ENCODE data around the gene YBX1. TPM values are rescaled to one million over a fixed set of nuclear protein-coding genes. Genes with fewer than 3 reads are reported as not detected.

YBX1 gene
- total RNA-seq, 5 donors from 2014 or later (not counting 1 experiment from before 2014, with no cell fraction given): 274 to 340 (median 307) TPM

DNA sequence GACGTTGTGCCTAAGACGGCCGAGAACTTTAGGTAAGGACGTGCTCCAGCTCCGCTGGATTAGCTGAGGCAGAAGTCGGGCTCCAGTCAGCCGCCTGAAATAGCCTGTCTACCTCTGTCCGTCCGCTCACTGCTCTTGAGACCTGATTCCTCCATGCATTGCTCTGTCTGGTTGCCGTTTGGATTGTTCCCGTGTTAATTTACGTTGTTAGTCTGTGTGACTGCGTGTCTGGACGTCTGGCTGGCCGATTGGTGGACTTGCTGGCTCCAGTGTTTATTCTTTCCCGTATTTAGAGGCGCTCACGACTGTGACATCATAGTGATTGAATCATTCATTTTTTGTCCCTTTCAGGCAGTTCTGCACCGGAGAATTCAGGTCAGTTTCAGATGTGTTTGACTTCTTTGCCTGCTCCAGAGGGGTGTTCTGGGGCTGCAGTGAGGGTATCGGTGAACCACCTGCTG is 23.3 kb upstream of the YBX1 start:
- Histone ChIP-seq H3K4me1 (ENCODE audit: control insufficient read depth in 1 of 2, extremely low read depth in 1 of 2, insufficient read depth in 2 of 2, low read length in 2 of 2) (peaks cover 17 to 20% of the 10 kb centered on the region in 2 experiments), H3K27me3 (replicated peaks in 1 of 2; ENCODE audit: control insufficient read depth in 2 of 2, extremely low read depth in 1 of 2, insufficient read depth in 2 of 2, low read length in 1 of 2) (no peaks in the 10 kb centered on the region), H3K36me3 (ENCODE audit: control insufficient read depth in 2 of 2, extremely low read depth in 1 of 2, insufficient read depth in 1 of 2, low read length in 1 of 2) (peaks cover under 1 to 17% of the 10 kb centered on the region in 2 donors), H3K9me3 (no peaks in the 10 kb centered on the region), H3K27ac (ENCODE audit: low read length) (peak overlapping the region; percentile 77), H3K4me3 (ENCODE audit: control insufficient read depth in 1 of 2, extremely low read depth in 1 of 2, low read length in 1 of 2) (peak overlapping the region; percentile 68 to 72)
- Mint-ChIP-seq H3K36me3 (peaks cover 17% of the 10 kb centered on the region), H3K4me3 (peak overlapping the region; percentile 97 to 100 (median 99)), H3K4me1 (peaks cover 43 to 48% (median 44%) of the 10 kb centered on the region in 3 donors), H3K27ac (peak overlapping the region; percentile 94 to 95), H3K9me3 (no peaks in the 10 kb centered on the region), H3K27me3 (no peaks in the 10 kb centered on the region)
- no peak for ATAC-seq (replicated peaks in 1 of 4)
- POLR2A ChIA-PET: interaction anchor here in 1 of 2 donors (2.2 kb wide), 1 partner anchor 24 kb away, joined by 19 read pairs; the partner anchor contains the start of gene YBX1
- CTCF ChIA-PET: interaction anchor here in 1 of 2 donors (1.3 kb wide), 2 partner anchors 22 to 23 kb away, joined by 4 read pairs; partner anchors contain the start of gene YBX1
- 12% methylated on average over 20 of the region's 20 CpGs for WGBS (ENCODE audit: insufficient coverage)
- DNase-seq: peak in 1 of 35 experiments; percentile 14

DNA sequence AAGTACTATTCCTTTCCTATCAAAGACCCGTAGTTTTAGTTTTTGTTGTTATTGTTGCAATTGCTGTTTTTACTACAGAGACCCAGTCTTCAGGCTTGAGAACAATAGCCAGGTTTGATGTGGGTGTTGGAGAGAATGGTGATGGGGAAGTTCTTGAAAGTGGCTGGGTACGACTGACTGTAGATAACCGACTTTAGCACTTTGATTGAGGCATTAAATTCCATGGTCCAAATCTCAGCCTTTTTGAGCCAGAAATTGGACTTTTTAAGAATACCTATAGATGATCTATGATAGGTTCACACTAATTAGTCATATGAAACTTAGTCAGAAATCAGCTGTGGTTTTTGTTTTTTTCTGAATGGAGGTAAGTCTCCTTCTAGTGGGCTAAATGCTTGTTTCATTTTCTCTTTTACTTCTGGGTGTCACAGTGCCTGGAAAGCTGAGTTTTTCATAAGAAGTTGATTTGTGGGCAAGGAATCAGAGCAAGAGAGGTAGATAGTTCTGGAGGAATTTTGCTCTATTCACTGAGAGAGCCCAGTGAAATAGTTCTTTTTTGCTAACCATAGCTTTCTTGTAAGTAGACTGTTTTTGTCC is 21.2 kb upstream of the YBX1 start:
- Mint-ChIP-seq H3K36me3 (peaks cover 26% of the 10 kb centered on the region), H3K27me3 (no peaks in the 10 kb centered on the region), H3K4me1 (peaks cover 43 to 48% (median 44%) of the 10 kb centered on the region in 3 donors), H3K9me3 (no peaks in the 10 kb centered on the region), H3K4me3 (peak overlapping the region in 1 of 3 donors; percentile 6), H3K27ac (no peak overlapping the region)
- Histone ChIP-seq H3K36me3 (ENCODE audit: control insufficient read depth in 2 of 2, extremely low read depth in 1 of 2, insufficient read depth in 1 of 2, low read length in 1 of 2) (peaks cover 2 to 37% of the 10 kb centered on the region in 2 donors), H3K4me3 (ENCODE audit: control insufficient read depth in 1 of 2, extremely low read depth in 1 of 2, low read length in 1 of 2) (no peak overlapping the region), H3K4me1 (ENCODE audit: control insufficient read depth in 1 of 2, extremely low read depth in 1 of 2, insufficient read depth in 2 of 2, low read length in 2 of 2) (peaks cover 17 to 20% of the 10 kb centered on the region in 2 experiments), H3K27me3 (replicated peaks in 1 of 2; ENCODE audit: control insufficient read depth in 2 of 2, extremely low read depth in 1 of 2, insufficient read depth in 2 of 2, low read length in 1 of 2) (no peaks in the 10 kb centered on the region), H3K9me3 (no peaks in the 10 kb centered on the region), H3K27ac (ENCODE audit: low read length) (no peak overlapping the region)
- ChIA-PET POLR2A (interaction anchor here in 1 of 2 donors (1.0 kb wide), 1 partner anchor 22 kb away, joined by 3 read pairs; no protein-coding TSS in a partner anchor), CTCF (no interaction called here)
- no peak for DNase-seq
- ATAC-seq (replicated peaks in 1 of 4): no peak
- no CpG with 5 or more reads among the region's 3 CpGs for WGBS (ENCODE audit: insufficient coverage)

DNA sequence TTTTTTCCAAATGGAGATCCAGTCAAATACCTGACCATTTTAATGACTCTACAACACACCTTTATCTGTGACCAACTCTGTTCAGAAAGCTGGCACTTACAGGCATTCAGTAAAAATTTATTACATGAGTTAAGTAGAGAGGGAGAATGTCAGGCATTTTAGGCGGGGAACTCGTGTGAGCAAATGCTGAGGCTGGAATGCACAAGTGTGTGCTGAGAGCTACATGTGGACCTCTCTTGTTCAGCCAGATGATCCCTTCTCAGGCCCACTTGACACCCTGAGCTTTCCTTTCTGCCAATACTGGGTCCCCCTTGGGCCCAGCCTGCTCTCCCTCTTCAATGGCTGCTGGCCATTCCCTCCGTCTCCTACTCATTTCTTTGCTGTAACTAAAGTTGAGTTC is 12.3 kb upstream of the YBX1 start:
- POLR2A ChIA-PET: no interaction called here
- no CpG with 5 or more reads among the region's 3 CpGs for WGBS (ENCODE audit: insufficient coverage)

DNA sequence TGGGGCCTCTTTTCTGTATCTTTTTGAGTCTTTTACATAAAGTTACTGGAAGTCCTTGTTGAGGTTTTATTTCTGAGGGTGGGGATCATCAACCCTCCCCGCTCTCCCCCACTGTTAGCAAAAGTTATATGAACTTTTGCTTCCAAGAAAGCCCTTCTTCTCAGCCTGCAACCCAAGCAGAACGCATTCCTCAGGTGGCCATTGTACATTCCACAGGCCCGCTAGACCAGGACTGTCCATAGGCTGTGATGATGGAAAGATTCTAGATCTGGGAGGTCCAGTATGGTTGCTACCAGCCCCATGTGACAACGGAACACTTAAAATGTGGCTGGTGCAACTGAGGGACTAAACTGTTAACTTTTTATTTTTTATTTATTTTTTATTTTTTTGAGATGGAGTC is 11.8 kb upstream of the YBX1 start:
- H3K36me3 ChIP-seq (ENCODE audit: control insufficient read depth in 2 of 2, extremely low read depth in 1 of 2, insufficient read depth in 1 of 2, low read length in 1 of 2): peaks cover 2 to 61% of the 10 kb centered on the region in 2 donors

More for the DNA sequence above, 12.3 kb upstream of the YBX1 start:
- no peak for ATAC-seq (replicated peaks in 1 of 4)
- Histone ChIP-seq H3K9me3 (no peaks in the 10 kb centered on the region), H3K27me3 (replicated peaks in 1 of 2; ENCODE audit: control insufficient read depth in 2 of 2, extremely low read depth in 1 of 2, insufficient read depth in 2 of 2, low read length in 1 of 2) (no peaks in the 10 kb centered on the region), H3K4me3 (ENCODE audit: control insufficient read depth in 1 of 2, extremely low read depth in 1 of 2, low read length in 1 of 2) (no peak overlapping the region), H3K36me3 (ENCODE audit: control insufficient read depth in 2 of 2, extremely low read depth in 1 of 2, insufficient read depth in 1 of 2, low read length in 1 of 2) (peaks cover 2 to 63% of the 10 kb centered on the region in 2 donors), H3K27ac (ENCODE audit: low read length) (no peak overlapping the region), H3K4me1 (ENCODE audit: control insufficient read depth in 1 of 2, extremely low read depth in 1 of 2, insufficient read depth in 2 of 2, low read length in 2 of 2) (no peaks in the 10 kb centered on the region)
- Mint-ChIP-seq H3K27ac (no peak overlapping the region), H3K9me3 (no peaks in the 10 kb centered on the region), H3K4me1 (peaks cover 0 to 7% (median 0%) of the 10 kb centered on the region in 3 donors), H3K27me3 (no peaks in the 10 kb centered on the region), H3K36me3 (peaks cover 51% of the 10 kb centered on the region), H3K4me3 (no peak overlapping the region)
- DNase-seq: no peak
- CTCF ChIA-PET: no interaction called here

DNA sequence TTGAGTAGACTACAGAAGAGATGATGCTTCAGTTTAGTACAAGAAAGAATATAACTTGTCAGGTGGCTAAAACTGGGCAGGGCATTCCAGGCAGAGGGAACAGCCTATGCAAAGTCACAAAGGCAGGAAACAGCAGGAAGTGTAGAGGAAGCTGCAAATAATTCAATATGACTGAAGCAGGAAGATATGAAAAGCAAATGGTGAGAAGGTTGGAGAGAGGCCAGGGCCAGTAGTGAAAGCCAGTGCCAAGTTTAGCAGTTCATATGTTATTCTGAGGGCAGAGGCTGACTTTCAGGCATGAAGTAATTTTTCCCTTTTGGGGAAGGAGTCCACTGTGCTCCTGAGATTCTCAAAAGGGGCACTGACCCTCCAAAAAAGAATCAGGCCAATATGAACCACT is 8.0 kb upstream of the YBX1 start:
- peaks cover 33% of the 10 kb centered on the region for H3K36me3 Mint-ChIP-seq
- CTCF ChIA-PET: no interaction called here
- no peaks in the 10 kb centered on the region for H3K9me3 Mint-ChIP-seq
- Histone ChIP-seq H3K4me3 (ENCODE audit: control insufficient read depth in 1 of 2, extremely low read depth in 1 of 2, low read length in 1 of 2) (no peak overlapping the region), H3K4me1 (ENCODE audit: control insufficient read depth in 1 of 2, extremely low read depth in 1 of 2, insufficient read depth in 2 of 2, low read length in 2 of 2) (no peaks in the 10 kb centered on the region), H3K27ac (ENCODE audit: low read length) (no peak overlapping the region), H3K36me3 (ENCODE audit: control insufficient read depth in 2 of 2, extremely low read depth in 1 of 2, insufficient read depth in 1 of 2, low read length in 1 of 2) (peaks cover 2 to 29% of the 10 kb centered on the region in 2 donors), H3K27me3 (replicated peaks in 1 of 2; ENCODE audit: control insufficient read depth in 2 of 2, extremely low read depth in 1 of 2, insufficient read depth in 2 of 2, low read length in 1 of 2) (no peaks in the 10 kb centered on the region), H3K9me3 (no peaks in the 10 kb centered on the region)
- H3K4me1 Mint-ChIP-seq: peaks cover 0 to 7% (median 0%) of the 10 kb centered on the region in 3 donors
- H3K4me3 Mint-ChIP-seq: no peak overlapping the region
- H3K27me3 Mint-ChIP-seq: no peaks in the 10 kb centered on the region
- ATAC-seq (replicated peaks in 1 of 4) (no peak), DNase-seq (no peak)
- POLR2A ChIA-PET: interaction anchor here in 1 of 2 donors (0.6 kb wide), 1 partner anchor 298 kb away, joined by 3 read pairs; no protein-coding TSS in a partner anchor
- H3K27ac Mint-ChIP-seq: no peak overlapping the region

More for the DNA sequence above, 11.8 kb upstream of the YBX1 start:
- ChIA-PET CTCF (no interaction called here), POLR2A (no interaction called here)
- H3K4me3 ChIP-seq (ENCODE audit: control insufficient read depth in 1 of 2, extremely low read depth in 1 of 2, low read length in 1 of 2): no peak overlapping the region
- H3K27me3 Mint-ChIP-seq: no peaks in the 10 kb centered on the region
- peaks cover 0 to 7% (median 0%) of the 10 kb centered on the region in 3 donors for H3K4me1 Mint-ChIP-seq
- no peaks in the 10 kb centered on the region for H3K9me3 ChIP-seq
- no peak overlapping the region for H3K4me3 Mint-ChIP-seq
- DNase-seq (no peak), ATAC-seq (replicated peaks in 1 of 4) (no peak)
- no peak overlapping the region for H3K27ac Mint-ChIP-seq
- no peak overlapping the region for H3K27ac ChIP-seq (ENCODE audit: low read length)
- no peaks in the 10 kb centered on the region for H3K4me1 ChIP-seq (ENCODE audit: control insufficient read depth in 1 of 2, extremely low read depth in 1 of 2, insufficient read depth in 2 of 2, low read length in 2 of 2)
- WGBS (ENCODE audit: insufficient coverage): 100% methylated on average over 1 of the region's 4 CpGs
- no peaks in the 10 kb centered on the region for H3K9me3 Mint-ChIP-seq
- H3K36me3 Mint-ChIP-seq: peaks cover 55% of the 10 kb centered on the region
- H3K27me3 ChIP-seq (replicated peaks in 1 of 2; ENCODE audit: control insufficient read depth in 2 of 2, extremely low read depth in 1 of 2, insufficient read depth in 2 of 2, low read length in 1 of 2): no peaks in the 10 kb centered on the region

DNA sequence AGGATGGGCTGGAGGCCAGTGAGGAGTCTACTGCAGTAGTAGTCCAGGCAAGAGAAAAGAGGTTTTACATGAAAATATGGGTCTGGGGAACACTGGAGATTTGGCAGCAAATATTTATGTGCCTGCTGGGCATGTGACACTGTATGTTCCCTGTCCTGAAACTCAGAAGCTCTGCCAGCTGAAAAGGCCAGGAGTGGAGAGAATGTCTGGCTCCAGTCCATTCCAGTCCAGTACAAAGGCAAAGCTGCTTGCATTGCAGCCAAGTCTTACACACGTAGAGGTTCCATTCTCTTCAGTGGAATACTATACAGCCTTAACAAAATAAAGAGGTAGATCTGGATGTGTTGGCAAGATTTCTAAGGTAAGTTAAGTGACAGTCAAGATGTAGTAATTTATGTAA is 7.5 kb upstream of the YBX1 start:
- no peaks in the 10 kb centered on the region for H3K27me3 ChIP-seq (replicated peaks in 1 of 2; ENCODE audit: control insufficient read depth in 2 of 2, extremely low read depth in 1 of 2, insufficient read depth in 2 of 2, low read length in 1 of 2)
- Mint-ChIP-seq H3K27me3 (no peaks in the 10 kb centered on the region), H3K27ac (no peak overlapping the region), H3K9me3 (no peaks in the 10 kb centered on the region), H3K4me3 (no peak overlapping the region), H3K36me3 (peaks cover 33% of the 10 kb centered on the region), H3K4me1 (peaks cover 0 to 8% (median 0%) of the 10 kb centered on the region in 3 donors)
- H3K4me3 ChIP-seq (ENCODE audit: control insufficient read depth in 1 of 2, extremely low read depth in 1 of 2, low read length in 1 of 2): no peak overlapping the region
- no peak for ATAC-seq (replicated peaks in 1 of 4)
- H3K36me3 ChIP-seq (ENCODE audit: control insufficient read depth in 2 of 2, extremely low read depth in 1 of 2, insufficient read depth in 1 of 2, low read length in 1 of 2): peaks cover 2 to 28% of the 10 kb centered on the region in 2 donors
- no peaks in the 10 kb centered on the region for H3K9me3 ChIP-seq
- ChIA-PET CTCF (interaction anchor here in 1 of 2 donors (0.6 kb wide), 1 partner anchor 12 kb away, joined by 3 read pairs; no protein-coding TSS in a partner anchor), POLR2A (no interaction called here)
- H3K4me1 ChIP-seq (ENCODE audit: control insufficient read depth in 1 of 2, extremely low read depth in 1 of 2, insufficient read depth in 2 of 2, low read length in 2 of 2): no peaks in the 10 kb centered on the region
- DNase-seq: no peak
- WGBS (ENCODE audit: insufficient coverage): no CpG with 5 or more reads among the region's 1 CpG
- no peak overlapping the region for H3K27ac ChIP-seq (ENCODE audit: low read length)
